ENCODE results near the gene OR4F6.
"Not testable (repeated sequence)": the region's sequence is repeated elsewhere in the genome, so short reads cannot be mapped to it uniquely, and the experiment has no call there.

OR4F6 gene

GRCh38 chr15:101790748-101791147 is 12.6 kb upstream of the OR4F6 start:
- not testable (repeated sequence) for H3K27ac Mint-ChIP-seq; H3K36me3 Mint-ChIP-seq (ENCODE audit: low read depth); H3K4me3 Mint-ChIP-seq; H3K9me3 Mint-ChIP-seq; H3K4me1 Mint-ChIP-seq (ENCODE audit: low read depth)
- peaks cover 27% of the 10 kb centered on the region for H3K27me3 Mint-ChIP-seq

DNA sequence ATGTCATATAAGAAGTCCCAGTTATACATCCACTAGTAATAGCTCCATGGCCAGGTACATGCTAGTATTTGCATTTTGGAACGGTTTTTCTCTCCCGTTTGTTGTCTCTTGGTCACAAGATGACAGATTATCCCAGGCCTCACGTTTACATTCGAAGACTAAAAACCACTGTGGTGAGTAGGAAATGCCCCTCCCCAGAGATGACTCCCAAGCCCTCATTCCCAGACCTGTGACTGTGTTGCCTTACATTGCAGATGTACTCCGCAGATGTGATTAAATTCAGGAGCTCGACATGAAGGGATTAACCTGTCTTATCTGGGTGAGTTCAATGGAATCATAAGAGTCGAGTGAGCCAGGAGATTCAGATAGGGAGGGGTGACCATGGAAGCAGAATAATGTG is 9.3 kb upstream of the OR4F6 start:
- not testable (repeated sequence) for H3K27ac Mint-ChIP-seq; H3K9me3 Mint-ChIP-seq; H3K4me3 Mint-ChIP-seq; H3K4me1 Mint-ChIP-seq (ENCODE audit: low read depth); H3K36me3 Mint-ChIP-seq (ENCODE audit: low read depth)
- H3K27me3 Mint-ChIP-seq: peaks cover 25% of the 10 kb centered on the region

DNA sequence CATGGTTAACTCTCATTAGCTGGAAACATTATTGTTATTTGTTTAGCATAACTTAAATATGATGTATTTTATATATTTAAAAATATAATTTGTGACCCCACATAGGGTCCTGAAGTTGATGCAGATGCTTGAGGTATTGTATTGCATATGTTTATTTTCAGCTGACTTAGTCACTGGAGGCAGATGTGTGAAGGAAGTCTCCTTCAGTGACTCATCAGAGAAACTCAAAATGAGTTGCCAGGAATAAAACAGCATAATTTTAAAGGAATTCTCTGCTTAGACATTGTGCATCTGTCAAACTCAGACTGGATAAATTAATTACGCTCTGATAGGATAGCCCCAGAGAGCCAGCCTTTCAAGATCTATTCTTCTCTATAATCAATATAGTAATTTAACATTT is 7.9 kb upstream of the OR4F6 start:
- H3K36me3 Mint-ChIP-seq (ENCODE audit: low read depth): no peaks in the 10 kb centered on the region

DNA sequence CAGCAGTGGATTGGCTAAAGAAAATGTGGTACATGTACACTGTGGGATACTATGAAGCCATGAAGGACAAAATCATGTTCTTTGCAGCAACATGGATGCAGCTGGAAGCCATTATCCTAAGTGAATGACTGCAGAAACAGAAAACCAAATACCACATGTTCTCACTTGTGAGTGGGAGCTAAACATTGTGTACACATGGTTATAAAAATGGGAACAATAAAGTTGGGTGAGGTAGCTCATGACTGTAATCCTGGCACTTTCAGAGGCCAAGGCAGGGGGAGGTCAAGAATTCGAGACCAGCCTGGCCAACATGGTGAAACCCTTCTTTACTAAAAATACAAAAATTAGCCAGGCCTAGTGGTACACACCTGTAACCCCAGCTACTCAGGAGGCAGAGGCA is 3.6 kb upstream of the OR4F6 start:
- H3K4me3 Mint-ChIP-seq: no peak overlapping the region
- H3K4me1 Mint-ChIP-seq (ENCODE audit: low read depth): no peaks in the 10 kb centered on the region
- no peaks in the 10 kb centered on the region for H3K9me3 Mint-ChIP-seq
- H3K27me3 Mint-ChIP-seq: peaks cover 16% of the 10 kb centered on the region
- H3K36me3 Mint-ChIP-seq (ENCODE audit: low read depth): no peaks in the 10 kb centered on the region
- no peak overlapping the region for H3K27ac Mint-ChIP-seq

More for the DNA sequence above, 7.9 kb upstream of the OR4F6 start:
- Mint-ChIP-seq H3K27ac (no peak overlapping the region), H3K4me1 (ENCODE audit: low read depth) (no peaks in the 10 kb centered on the region), H3K27me3 (peaks cover 17% of the 10 kb centered on the region), H3K4me3 (no peak overlapping the region), H3K9me3 (no peaks in the 10 kb centered on the region)

DNA sequence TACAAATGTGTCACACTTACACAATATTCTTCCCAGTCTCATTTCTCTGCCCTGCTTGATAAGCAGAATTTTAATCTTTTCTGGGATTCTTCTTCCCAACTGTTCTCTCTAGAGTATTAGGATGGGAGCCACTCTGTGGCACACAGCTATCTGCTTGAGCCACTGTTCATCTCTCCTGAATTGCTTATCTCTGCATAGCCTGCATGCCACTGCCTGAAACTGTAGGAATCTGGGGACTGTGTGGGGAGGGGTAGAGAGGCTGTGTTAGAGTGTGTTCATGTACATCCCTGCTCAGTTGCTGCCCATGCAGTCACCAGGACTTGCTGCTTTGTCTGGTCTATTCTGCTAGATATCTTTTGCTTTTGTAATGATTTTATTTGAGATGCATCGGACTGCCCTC is 2.3 kb upstream of the OR4F6 start:
- Mint-ChIP-seq H3K27ac (no peak overlapping the region), H3K9me3 (no peaks in the 10 kb centered on the region), H3K4me3 (no peak overlapping the region), H3K27me3 (peaks cover 26% of the 10 kb centered on the region), H3K4me1 (ENCODE audit: low read depth) (no peaks in the 10 kb centered on the region), H3K36me3 (ENCODE audit: low read depth) (no peaks in the 10 kb centered on the region)

- H3K36me3 Mint-ChIP-seq (ENCODE audit: low read depth): no peaks in the 10 kb centered on the region
- H3K4me3 Mint-ChIP-seq: no peak overlapping the region
- no peaks in the 10 kb centered on the region for H3K4me1 Mint-ChIP-seq (ENCODE audit: low read depth)
- H3K27ac Mint-ChIP-seq: no peak overlapping the region
- peaks cover 23% of the 10 kb centered on the region for H3K27me3 Mint-ChIP-seq
- H3K9me3 Mint-ChIP-seq: no peaks in the 10 kb centered on the region
Observed at GRCh38 chr15:101803676-101804075, 367 bp downstream of the OR4F6 start.

DNA sequence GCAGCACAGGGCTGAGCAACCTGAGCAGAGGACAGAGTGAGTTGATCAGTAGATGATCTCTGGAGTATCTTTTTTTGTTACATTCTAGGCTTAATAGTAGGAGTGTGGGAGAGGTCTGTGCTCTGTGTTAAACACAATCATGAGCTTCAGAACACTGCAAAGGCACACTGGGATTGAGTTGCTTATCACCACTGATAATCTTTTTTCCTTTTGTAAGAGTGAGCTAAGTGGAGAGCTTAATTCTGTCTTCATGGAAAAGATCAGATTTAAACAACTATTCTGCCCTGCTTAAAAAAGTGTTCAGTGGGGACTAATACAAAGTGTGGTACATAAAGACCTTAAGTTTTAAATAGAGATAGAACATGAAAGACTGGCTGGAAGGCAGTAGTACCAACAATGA is 1.1 kb downstream of the OR4F6 start:
- H3K9me3 Mint-ChIP-seq: no peaks in the 10 kb centered on the region
- H3K4me1 Mint-ChIP-seq (ENCODE audit: low read depth): no peaks in the 10 kb centered on the region
- H3K4me3 Mint-ChIP-seq: no peak overlapping the region
- no peak overlapping the region for H3K27ac Mint-ChIP-seq
- peaks cover 25% of the 10 kb centered on the region for H3K27me3 Mint-ChIP-seq
- no peaks in the 10 kb centered on the region for H3K36me3 Mint-ChIP-seq (ENCODE audit: low read depth)

GRCh38 chr15:101804941-101805340 is 1.6 kb downstream of the OR4F6 start:
- Mint-ChIP-seq H3K9me3 (no peaks in the 10 kb centered on the region), H3K4me3 (no peak overlapping the region), H3K4me1 (ENCODE audit: low read depth) (no peaks in the 10 kb centered on the region), H3K27ac (no peak overlapping the region), H3K27me3 (peaks cover 30% of the 10 kb centered on the region), H3K36me3 (ENCODE audit: low read depth) (no peaks in the 10 kb centered on the region)

GRCh38 chr15:101805605-101806345 is 2.5 kb downstream of the OR4F6 start:
- Mint-ChIP-seq H3K27me3 (peaks cover 37% of the 10 kb centered on the region), H3K4me3 (no peak overlapping the region), H3K9me3 (no peaks in the 10 kb centered on the region), H3K36me3 (ENCODE audit: low read depth) (no peaks in the 10 kb centered on the region), H3K4me1 (ENCODE audit: low read depth) (no peaks in the 10 kb centered on the region), H3K27ac (no peak overlapping the region)

GRCh38 chr15:101807345-101807945 is 4.1 kb downstream of the OR4F6 start:
- Mint-ChIP-seq H3K9me3 (no peaks in the 10 kb centered on the region), H3K27ac (no peak overlapping the region), H3K27me3 (peaks cover 49% of the 10 kb centered on the region), H3K36me3 (ENCODE audit: low read depth) (no peaks in the 10 kb centered on the region), H3K4me3 (no peak overlapping the region), H3K4me1 (ENCODE audit: low read depth) (no peaks in the 10 kb centered on the region)

DNA sequence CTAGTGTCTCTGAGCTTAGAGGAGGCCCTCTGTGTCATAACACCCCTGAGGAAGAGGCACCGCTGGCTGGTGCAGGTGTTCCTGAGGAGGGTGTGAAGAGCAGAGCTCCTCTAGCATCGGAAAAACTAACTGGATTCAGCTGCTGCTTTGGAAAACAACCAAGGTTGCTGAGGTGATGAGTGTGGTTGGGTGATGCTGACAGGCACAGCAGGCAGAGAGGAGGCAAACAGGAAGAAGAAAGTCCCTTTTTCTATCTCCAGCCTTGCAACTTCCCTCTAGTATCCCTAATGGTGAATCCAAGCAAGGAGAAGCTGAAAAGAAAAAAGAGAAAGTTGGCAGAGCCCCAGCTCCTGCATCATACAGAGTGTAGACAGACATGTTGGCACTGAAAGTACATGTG is 4.9 kb downstream of the OR4F6 start:
- H3K4me1 Mint-ChIP-seq (ENCODE audit: low read depth): no peaks in the 10 kb centered on the region
- no peak overlapping the region for H3K4me3 Mint-ChIP-seq
- H3K27me3 Mint-ChIP-seq: peaks cover 54% of the 10 kb centered on the region
- no peaks in the 10 kb centered on the region for H3K9me3 Mint-ChIP-seq
- H3K27ac Mint-ChIP-seq: no peak overlapping the region
- no peaks in the 10 kb centered on the region for H3K36me3 Mint-ChIP-seq (ENCODE audit: low read depth)

- no peak overlapping the region for H3K27ac Mint-ChIP-seq
- no peak overlapping the region for H3K4me3 Mint-ChIP-seq
- H3K4me1 Mint-ChIP-seq (ENCODE audit: low read depth): no peaks in the 10 kb centered on the region
- H3K9me3 Mint-ChIP-seq: no peaks in the 10 kb centered on the region
- peaks cover 55% of the 10 kb centered on the region for H3K27me3 Mint-ChIP-seq
- no peaks in the 10 kb centered on the region for H3K36me3 Mint-ChIP-seq (ENCODE audit: low read depth)
Observed at GRCh38 chr15:101810456-101810855, 7.1 kb downstream of the OR4F6 start.

DNA sequence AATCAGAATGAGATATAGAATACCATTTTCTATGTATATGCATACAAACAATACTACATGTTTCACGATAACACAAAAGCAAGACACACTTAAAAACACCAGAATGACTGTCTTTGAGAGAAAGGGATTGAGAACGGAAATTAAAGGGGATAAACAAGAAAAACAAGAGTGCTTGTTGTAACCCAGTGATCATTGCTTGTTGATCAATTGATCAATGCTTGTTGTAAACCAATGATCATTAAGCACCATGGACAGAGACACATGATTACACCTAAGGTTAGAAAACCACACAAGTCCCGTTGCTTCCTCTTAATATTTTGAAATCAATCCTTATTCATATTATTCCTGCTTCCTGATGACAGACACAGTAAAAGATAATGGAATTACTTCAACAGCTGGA is 7.6 kb downstream of the OR4F6 start:
- H3K36me3 Mint-ChIP-seq (ENCODE audit: low read depth): no peaks in the 10 kb centered on the region
- H3K9me3 Mint-ChIP-seq: no peaks in the 10 kb centered on the region
- peaks cover 53% of the 10 kb centered on the region for H3K27me3 Mint-ChIP-seq
- H3K4me3 Mint-ChIP-seq: no peak overlapping the region
- H3K27ac Mint-ChIP-seq: no peak overlapping the region
- H3K4me1 Mint-ChIP-seq (ENCODE audit: low read depth): no peaks in the 10 kb centered on the region

- no peaks in the 10 kb centered on the region for H3K9me3 Mint-ChIP-seq
- H3K27me3 Mint-ChIP-seq: peaks cover 55% of the 10 kb centered on the region
- no peak within 1 kb of the TSS for H3K27ac Mint-ChIP-seq
- H3K4me1 Mint-ChIP-seq (ENCODE audit: low read depth): no peaks in the 10 kb centered on the region
- no peak within 1 kb of the TSS for H3K4me3 Mint-ChIP-seq
- H3K36me3 Mint-ChIP-seq (ENCODE audit: low read depth): no peaks in the 10 kb centered on the region
Observed at GRCh38 chr15:101811902-101812301, 8.6 kb downstream of the OR4F6 start, which contains the start of gene OR4F15. OR4F15 (plus strand) TSS chr15:101812202; CDS start chr15:101818187, 5,985 bp downstream.

DNA sequence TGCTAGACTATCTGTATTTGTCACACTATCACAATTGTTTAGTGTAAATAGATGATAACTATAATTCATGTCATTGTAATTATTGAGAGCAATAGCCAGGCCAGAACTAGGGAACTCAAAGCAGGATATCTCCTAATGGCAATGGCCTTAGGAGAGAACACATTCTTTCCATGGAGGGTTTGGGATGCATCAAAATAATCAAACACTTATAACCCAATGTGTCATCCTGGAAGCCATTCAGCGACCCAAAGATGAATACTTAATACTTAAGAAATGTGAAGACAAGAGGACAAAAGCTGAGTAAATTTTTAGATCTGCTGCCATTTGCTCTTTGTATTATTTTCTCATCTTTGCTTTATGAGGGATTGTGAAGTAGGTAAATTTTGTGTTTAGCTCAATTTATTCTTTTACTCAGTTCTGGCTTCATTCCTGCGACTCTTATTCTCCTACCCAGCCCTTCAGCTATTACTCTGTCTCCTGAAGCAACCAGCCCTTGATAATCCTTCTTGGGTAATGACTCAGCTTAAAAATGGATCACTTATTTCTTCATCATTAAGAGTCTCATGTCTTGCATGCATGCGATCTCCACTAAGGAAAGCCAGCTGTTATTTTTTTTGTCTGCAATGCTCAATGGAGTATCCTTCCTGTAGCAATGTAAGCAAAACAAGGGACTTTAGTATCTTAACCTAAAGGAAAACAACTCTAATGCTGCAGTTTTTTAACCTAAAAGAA is 10.7 kb downstream of the OR4F6 start:
- H3K4me3 Mint-ChIP-seq: no peak overlapping the region
- no peaks in the 10 kb centered on the region for H3K4me1 Mint-ChIP-seq (ENCODE audit: low read depth)
- peaks cover 55% of the 10 kb centered on the region for H3K27me3 Mint-ChIP-seq
- no peaks in the 10 kb centered on the region for H3K36me3 Mint-ChIP-seq (ENCODE audit: low read depth)
- H3K27ac Mint-ChIP-seq: no peak overlapping the region
- no peaks in the 10 kb centered on the region for H3K9me3 Mint-ChIP-seq

Data from stimulated activated naive CD8-positive, alpha-beta T cell treated with anti-CD3 and anti-CD28 coated beads, Interleukin-15, Interleukin-2, amounts not matched to agents 100 ng/mL and 50 ng/mL, for 24 hours (primary cell).